HL-60 (cell line): ENCODE data around the gene NUP93.

Experiments
- CTCF ChIP-seq: IDR thresholded peaks from one replicate; pipeline ENCODE4 v1.5.1; 2011; ENCODE audit warnings: low read length, control low read depth, inconsistent platforms; ENCODE audit not compliant: insufficient read depth
- POLR2AphosphoS5 ChIP-seq: IDR thresholded peaks from 2 replicates; pipeline ENCODE4 v1.6.1; 2012; ENCODE audit warnings: low read depth
- SPI1 ChIP-seq: IDR thresholded peaks from 2 replicates; pipeline ENCODE4 v1.6.1; 2012; ENCODE audit warnings: low read depth, mild to moderate bottlenecking, borderline replicate concordance
- TF ChIP-seq, protein P1 (sequence below): IDR thresholded peaks from 2 replicates; pipeline ENCODE4 v1.6.1; 2012; ENCODE audit warnings: low read depth; ENCODE audit not compliant: insufficient replicate concordance

- TF ChIP-seq CTCF (no peak), POLR2AphosphoS5 (no peak), SPI1 (no peak)
- TF ChIP-seq, protein P1, sequence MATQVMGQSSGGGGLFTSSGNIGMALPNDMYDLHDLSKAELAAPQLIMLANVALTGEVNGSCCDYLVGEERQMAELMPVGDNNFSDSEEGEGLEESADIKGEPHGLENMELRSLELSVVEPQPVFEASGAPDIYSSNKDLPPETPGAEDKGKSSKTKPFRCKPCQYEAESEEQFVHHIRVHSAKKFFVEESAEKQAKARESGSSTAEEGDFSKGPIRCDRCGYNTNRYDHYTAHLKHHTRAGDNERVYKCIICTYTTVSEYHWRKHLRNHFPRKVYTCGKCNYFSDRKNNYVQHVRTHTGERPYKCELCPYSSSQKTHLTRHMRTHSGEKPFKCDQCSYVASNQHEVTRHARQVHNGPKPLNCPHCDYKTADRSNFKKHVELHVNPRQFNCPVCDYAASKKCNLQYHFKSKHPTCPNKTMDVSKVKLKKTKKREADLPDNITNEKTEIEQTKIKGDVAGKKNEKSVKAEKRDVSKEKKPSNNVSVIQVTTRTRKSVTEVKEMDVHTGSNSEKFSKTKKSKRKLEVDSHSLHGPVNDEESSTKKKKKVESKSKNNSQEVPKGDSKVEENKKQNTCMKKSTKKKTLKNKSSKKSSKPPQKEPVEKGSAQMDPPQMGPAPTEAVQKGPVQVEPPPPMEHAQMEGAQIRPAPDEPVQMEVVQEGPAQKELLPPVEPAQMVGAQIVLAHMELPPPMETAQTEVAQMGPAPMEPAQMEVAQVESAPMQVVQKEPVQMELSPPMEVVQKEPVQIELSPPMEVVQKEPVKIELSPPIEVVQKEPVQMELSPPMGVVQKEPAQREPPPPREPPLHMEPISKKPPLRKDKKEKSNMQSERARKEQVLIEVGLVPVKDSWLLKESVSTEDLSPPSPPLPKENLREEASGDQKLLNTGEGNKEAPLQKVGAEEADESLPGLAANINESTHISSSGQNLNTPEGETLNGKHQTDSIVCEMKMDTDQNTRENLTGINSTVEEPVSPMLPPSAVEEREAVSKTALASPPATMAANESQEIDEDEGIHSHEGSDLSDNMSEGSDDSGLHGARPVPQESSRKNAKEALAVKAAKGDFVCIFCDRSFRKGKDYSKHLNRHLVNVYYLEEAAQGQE: no peak
Observed at GRCh38 chr16:56781528-56781961, 51.6 kb downstream of the NUP93 start.
